HCT116 (cell line): ENCODE measurements around the gene BATF3. TPM values are rescaled to one million over a fixed set of nuclear protein-coding genes. Genes with fewer than 3 reads are reported as not detected.

ENCODE experiments used
- ATAC-seq: fragments of 200-7000 bp; cut with Tn5 transposase; 2 replicates; pipeline ENCODE4 v1.9.1; 2020; ENCODE audit warnings: mild to moderate bottlenecking, moderate library complexity
- BruUV-seq: library from RNA; stranded (reverse); fragments of 400-500 nt; replicated peaks from 2 replicates; lab custom pipeline; 2021; lab: Mats Ljungman, UMichigan
- CTCF ChIA-PET: fragments of 300-600 bp; sonication (Branson Sonifier 250); formaldehyde crosslinking; loops from one replicate; lab custom pipeline; 2021; ENCODE audit warnings: antibody characterized with exemption; lab: Charles Lee
- POLR2A ChIA-PET: fragments of 300-600, 350-600 bp; sonication (Branson Sonifier 250); formaldehyde crosslinking; loops from one replicate; lab custom pipeline; 2021; ENCODE audit warnings: antibody characterized with exemption; lab: Charles Lee
- RAD21 ChIA-PET, 2 experiments: fragments of 300-600 bp; sonication (Branson Sonifier 250); formaldehyde crosslinking; loops; one replicate each; lab custom pipeline; 2023; ENCODE audit warnings: low total read pairs in 2 of 2; ENCODE audit not compliant: uncharacterized antibody in 2 of 2, unreplicated experiment in 2 of 2, low non-redundant PET in 1 of 2; lab: Charles Lee
- DNase-seq: peaks from one replicate; pipeline ENCODE4 v3.0.0-alpha.2; 2010; ENCODE audit warnings: low read depth, low spot score
- H2AFZ ChIP-seq: fragments of 200-600 bp; shearing (Covaris generic), sonication (generic); 2 replicates; pipeline ENCODE4 v1.6.1; 2017; ENCODE audit warnings: low read depth, mixed run types, mixed read lengths, antibody characterized with exemption, low read length; ENCODE audit not compliant: poor library complexity, severe bottlenecking
- H3K27ac ChIP-seq: 2 replicates; pipeline ENCODE4 v1.5.1; 2012; ENCODE audit warnings: low read depth, low read length
- H3K27me3 ChIP-seq: fragments of 200-600 bp; sonication (generic); 2 replicates; pipeline ENCODE4 v1.6.1; 2016; ENCODE audit warnings: mixed run types, low read length, mixed read lengths; ENCODE audit not compliant: insufficient read depth
- H3K36me3 ChIP-seq, 2 experiments: fragments of 200-500 bp in 1 of 2; fragments of 200-600 bp in 1 of 2; sonication (Bioruptor generic) in 1 of 2; sonication (generic) in 1 of 2; 2 replicates each; pipeline versions ENCODE4 v1.5.1 to v1.6.1; 2014 to 2016; ENCODE audit warnings: low read length in 2 of 2, inconsistent platforms in 1 of 2, mixed read lengths in 1 of 2, mixed run types in 1 of 2; ENCODE audit not compliant: insufficient read depth in 2 of 2, control insufficient read depth in 1 of 2
- H3K4me1 ChIP-seq, 2 experiments: fragments of 200-600 bp in 1 of 2; sonication (generic) in 1 of 2; 2 replicates each; pipeline versions ENCODE4 v1.5.1 to v1.6.1; 2012 to 2017; ENCODE audit warnings: low read length in 2 of 2, inconsistent platforms in 1 of 2, mild to moderate bottlenecking in 1 of 2, mixed read lengths in 1 of 2, mixed run types in 1 of 2, moderate library complexity in 1 of 2; ENCODE audit not compliant: insufficient read depth in 2 of 2, control insufficient read depth in 1 of 2
- H3K4me2 ChIP-seq: fragments of 200-600 bp; sonication (generic); 2 replicates; pipeline ENCODE4 v1.6.1; 2017; ENCODE audit warnings: mixed run types, low read length, mixed read lengths
- H3K4me3 ChIP-seq, 2 experiments: fragments of 200-600 bp in 1 of 2; sonication (generic) in 1 of 2; replicated peaks in 1 of 2; 2 replicates each; pipeline ENCODE4 v1.5.1; 2011 to 2016; ENCODE audit warnings: low read length in 2 of 2, control low read depth in 1 of 2, low read depth in 1 of 2, mild to moderate bottlenecking in 1 of 2, mixed read lengths in 1 of 2, mixed run types in 1 of 2
- H3K79me2 ChIP-seq: fragments of 200-600 bp; sonication (generic); 2 replicates; pipeline ENCODE4 v1.6.1; 2017; ENCODE audit warnings: mild to moderate bottlenecking, mixed run types, low read length, moderate library complexity, mixed read lengths; ENCODE audit not compliant: insufficient read depth
- H3K9ac ChIP-seq: fragments of 200-600 bp; sonication (generic); 2 replicates; pipeline ENCODE4 v1.6.1; 2016; ENCODE audit warnings: low read length, mixed read lengths
- H3K9me2 ChIP-seq: fragments of 200-600 bp; sonication (generic), shearing (Covaris generic); 2 replicates; pipeline ENCODE4 v1.6.1; 2017; ENCODE audit warnings: mixed run types, mild to moderate bottlenecking, moderate library complexity; ENCODE audit not compliant: insufficient read depth
- H3K9me3 ChIP-seq, 2 experiments: fragments of 200-500 bp in 1 of 2; fragments of 200-600 bp in 1 of 2; sonication (Bioruptor generic) in 1 of 2; sonication (generic) in 1 of 2; 2 replicates each; pipeline ENCODE4 v1.6.1; 2014 to 2017; ENCODE audit warnings: low read length in 2 of 2, mixed read lengths in 2 of 2, inconsistent platforms in 1 of 2, low read depth in 1 of 2, mild to moderate bottlenecking in 1 of 2, mixed run types in 1 of 2, moderate library complexity in 1 of 2; ENCODE audit not compliant: control insufficient read depth in 1 of 2, insufficient read depth in 1 of 2
- H4K20me1 ChIP-seq: fragments of 200-600 bp; sonication (generic), shearing (Covaris generic); 2 replicates; pipeline ENCODE4 v1.6.1; 2017; ENCODE audit warnings: mixed run types, mild to moderate bottlenecking, moderate library complexity; ENCODE audit not compliant: insufficient read depth
- ATF3 ChIP-seq: IDR thresholded peaks from 2 replicates; pipeline ENCODE4 v1.6.1; 2012
- CBX3 ChIP-seq: IDR thresholded peaks from 2 replicates; pipeline ENCODE4 v1.6.1; 2012; ENCODE audit warnings: low read depth
- CEBPB ChIP-seq: IDR thresholded peaks from 2 replicates; pipeline ENCODE4 v1.6.1; 2012; ENCODE audit warnings: low read depth
- CTCF ChIP-seq, 3 experiments: fragments of 200-600 bp in 1 of 3; sonication (generic) in 1 of 3; IDR thresholded peaks in 2 of 3; conservative IDR thresholded peaks in 1 of 3; 2 replicates each; pipeline ENCODE4 v1.5.1; 2012 to 2017; ENCODE audit warnings: low read depth in 2 of 3, low read length in 2 of 3, antibody characterized with exemption in 1 of 3, borderline replicate concordance in 1 of 3, control low read depth in 1 of 3, mild to moderate bottlenecking in 1 of 3, mixed read lengths in 1 of 3, mixed run types in 1 of 3, moderate library complexity in 1 of 3; ENCODE audit not compliant: insufficient read depth in 1 of 3
- EGR1 ChIP-seq: IDR thresholded peaks from 2 replicates; pipeline ENCODE4 v1.6.1; 2012; ENCODE audit warnings: low read depth
- ELF1 ChIP-seq: IDR thresholded peaks from 2 replicates; pipeline ENCODE4 v1.6.1; 2012; ENCODE audit warnings: low read depth, borderline replicate concordance
- EZH2 ChIP-seq: fragments of 200-600 bp; sonication (generic); IDR thresholded peaks from 2 replicates; pipeline ENCODE4 v1.6.1; 2017; ENCODE audit warnings: antibody characterized with exemption, mixed run types
- EZH2phosphoT487 ChIP-seq: fragments of 200-600 bp; IDR thresholded peaks from 2 replicates; pipeline ENCODE4 v1.6.1; 2018; ENCODE audit warnings: antibody characterized with exemption, borderline replicate concordance
- FOSL1 ChIP-seq: IDR thresholded peaks from 2 replicates; pipeline ENCODE4 v1.6.1; 2012; ENCODE audit warnings: low read depth
- MAX ChIP-seq: IDR thresholded peaks from 2 replicates; pipeline ENCODE4 v1.6.1; 2012
- POLR2AphosphoS5 ChIP-seq: IDR thresholded peaks from 2 replicates; pipeline ENCODE4 v1.6.1; 2011; ENCODE audit warnings: mild to moderate bottlenecking, low read depth, low read length, moderate library complexity
- RAD21 ChIP-seq: IDR thresholded peaks from 2 replicates; pipeline ENCODE4 v1.6.1; 2012; ENCODE audit warnings: low read depth, mild to moderate bottlenecking
- REST ChIP-seq: IDR thresholded peaks from 2 replicates; pipeline ENCODE4 v1.6.1; 2012; ENCODE audit warnings: low read depth
- SIN3A ChIP-seq: IDR thresholded peaks from 2 replicates; pipeline ENCODE4 v1.6.1; 2012; ENCODE audit warnings: low read depth
- TCF7L2 ChIP-seq: IDR thresholded peaks from 2 replicates; pipeline ENCODE4 v1.7.0; 2011; ENCODE audit warnings: borderline replicate concordance, inconsistent platforms; ENCODE audit not compliant: insufficient read depth, insufficient read length; ENCODE audit errors: extremely low read depth
- YY1 ChIP-seq: IDR thresholded peaks from 2 replicates; pipeline ENCODE4 v1.6.1; 2011; ENCODE audit warnings: low read length, low read depth, moderate library complexity, mild to moderate bottlenecking; ENCODE audit not compliant: insufficient replicate concordance; ENCODE audit errors: extremely low read depth
- ZBTB33 ChIP-seq: IDR thresholded peaks from 2 replicates; pipeline ENCODE4 v1.6.1; 2011; ENCODE audit warnings: mild to moderate bottlenecking, low read length, moderate library complexity; ENCODE audit not compliant: insufficient replicate concordance; ENCODE audit errors: extremely low read depth
- ZNF274 ChIP-seq: fragments of 200-500 bp; sonication (Bioruptor generic); IDR thresholded peaks from 2 replicates; pipeline ENCODE4 v1.6.1; 2014; ENCODE audit warnings: mild to moderate bottlenecking, low read depth, low read length, inconsistent platforms
- intact Hi-C: fragments of 100-400 bp; cut with micrococcal nuclease; formaldehyde crosslinking; loops from 2 replicates; pipeline ENCODE4 v1.10.0; 2022
- total RNA-seq: library from RNA; stranded (reverse); gene quantifications from one replicate; pipeline ENCODE4 v1.2.1, GENCODE V29; 2021; ENCODE audit not compliant: unreplicated experiment

Gene BATF3
- total RNA-seq, 1 experiment from 2014 or later = 4.8 TPM

GRCh38 chr1:212696721-212697331 is 2.8 kb downstream of the BATF3 start:
- Histone ChIP-seq H3K9ac (no peak overlapping the region), H3K9me3 (no peaks in the 10 kb centered on the region), H3K79me2 (no peaks in the 10 kb centered on the region), H3K36me3 (no peaks in the 10 kb centered on the region), H3K9me2 (no peaks in the 10 kb centered on the region), H4K20me1 (no peaks in the 10 kb centered on the region), H3K4me3 (no peak overlapping the region), H3K27ac (no peak overlapping the region), H3K27me3 (peaks cover 16% of the 10 kb centered on the region; the same call in 1 of the 2 replicates), H3K4me1 (peaks cover 9 to 25% of the 10 kb centered on the region in 2 experiments), H2AFZ (no peak overlapping the region), H3K4me2 (no peak overlapping the region)
- TF ChIP-seq SIN3A = no peak
- no peak for TF ChIP-seq REST
- TF ChIP-seq CBX3 = no peak
- TF ChIP-seq CEBPB = no peak
- no peak for TF ChIP-seq POLR2AphosphoS5
- TF ChIP-seq ELF1 = no peak
- TF ChIP-seq YY1 = no peak
- TF ChIP-seq ZBTB33 = no peak
- TF ChIP-seq MAX = no peak
- TF ChIP-seq TCF7L2 = no peak
- no peak for TF ChIP-seq ZNF274
- no peak for TF ChIP-seq ATF3
- TF ChIP-seq RAD21 = no peak
- no peak for TF ChIP-seq CTCF (IDR thresholded peaks at IDR 0.05 in 2 of 3, conservative IDR thresholded peaks at IDR 0.05 in 1 of 3; ENCODE audit: borderline replicate concordance in 1 of 3, insufficient read depth in 1 of 3, low read depth in 2 of 3, low read length in 2 of 3)
- TF ChIP-seq EZH2phosphoT487 = no peak
- no peak for TF ChIP-seq FOSL1
- TF ChIP-seq EGR1 = no peak
- TF ChIP-seq EZH2 = no peak
- ChIA-PET RAD21 (no interaction called here), POLR2A (no interaction called here), CTCF (interaction anchor here (1.4 kb wide), 1 partner anchor 32 kb away, joined by 3 read pairs; no protein-coding TSS in a partner anchor)
- DNase-seq (no peak), ATAC-seq (no peak)
- BruUV-seq = no TSS peak
- intact Hi-C loops = no loop called here
